Glutamatergic neuron (in vitro differentiated cells): ENCODE data around the gene ESYT3. TPM values are rescaled to one million over a fixed set of nuclear protein-coding genes. Genes with fewer than 3 reads are reported as not detected.
A peak's percentile ranks its signal among the peaks of the same experiment; 100 is the strongest.

Source experiments
- DNase-seq: peaks from one replicate; pipeline ENCODE4 v3.0.0; 2022
- H3K27ac Mint-ChIP-seq: one replicate; pipeline ENCODE4 v1.8.0; 2020; ENCODE audit warnings: mild to moderate bottlenecking, mixed read lengths, inconsistent platforms; ENCODE audit not compliant: unreplicated experiment
- H3K27me3 Mint-ChIP-seq: one replicate; pipeline ENCODE4 v1.8.0; 2020; ENCODE audit warnings: mild to moderate bottlenecking, moderate library complexity, mixed read lengths, inconsistent platforms; ENCODE audit not compliant: unreplicated experiment
- H3K36me3 Mint-ChIP-seq: one replicate; pipeline ENCODE4 v1.8.0; 2020; ENCODE audit warnings: mild to moderate bottlenecking, mixed read lengths, inconsistent platforms; ENCODE audit not compliant: unreplicated experiment
- H3K4me1 Mint-ChIP-seq: one replicate; pipeline ENCODE4 v1.8.0; 2020; ENCODE audit warnings: mild to moderate bottlenecking, low read depth, mixed read lengths, inconsistent platforms; ENCODE audit not compliant: unreplicated experiment
- H3K4me3 Mint-ChIP-seq: one replicate; pipeline ENCODE4 v1.8.0; 2020; ENCODE audit warnings: mild to moderate bottlenecking, mixed read lengths, inconsistent platforms; ENCODE audit not compliant: unreplicated experiment
- H3K9me3 Mint-ChIP-seq: one replicate; pipeline ENCODE4 v1.8.0; 2020; ENCODE audit warnings: mild to moderate bottlenecking, moderate library complexity, mixed read lengths, inconsistent platforms; ENCODE audit not compliant: unreplicated experiment
- CTCF ChIP-seq: fragments of 200-600 bp; sonication (generic); IDR thresholded peaks from one replicate; pipeline ENCODE4 v1.5.0; 2021; ENCODE audit not compliant: partially characterized antibody, unreplicated experiment
- total RNA-seq: library from RNA; stranded (reverse); fragmentation: NEBNext Ultra II Directional; extraction: Animal tissue kit (Norgen Biotek cat#: 25700); gene quantifications from one replicate; pipeline ENCODE4 v1.2.1, GENCODE V29; 2021; ENCODE audit not compliant: unreplicated experiment

ESYT3 gene
- total RNA-seq, 1 donor from 2014 or later, result not detected

GRCh38 chr3:138394156-138394555, 40.3 kb upstream of the ESYT3 start:
- DNase-seq, result no peak
- TF ChIP-seq CTCF, result no peak
- H3K4me1 Mint-ChIP-seq, result peaks cover 9% of the 10 kb centered on the region
- H3K27me3 Mint-ChIP-seq, result peaks cover 3% of the 10 kb centered on the region
- H3K36me3 Mint-ChIP-seq, result no peaks in the 10 kb centered on the region
- H3K4me3 Mint-ChIP-seq, result no peak overlapping the region
- H3K27ac Mint-ChIP-seq, result no peak overlapping the region
- no peaks in the 10 kb centered on the region for H3K9me3 Mint-ChIP-seq

GRCh38 chr3:138394686-138395085, 39.7 kb upstream of the ESYT3 start:
- Mint-ChIP-seq H3K4me1 (peaks cover 9% of the 10 kb centered on the region), H3K27me3 (peaks cover 1% of the 10 kb centered on the region), H3K36me3 (no peaks in the 10 kb centered on the region), H3K9me3 (no peaks in the 10 kb centered on the region), H3K4me3 (no peak overlapping the region), H3K27ac (no peak overlapping the region)
- no peak for TF ChIP-seq CTCF
- DNase-seq, result no peak

- peaks cover 6% of the 10 kb centered on the region for H3K36me3 Mint-ChIP-seq
- no peak overlapping the region for H3K4me3 Mint-ChIP-seq
- no peak for TF ChIP-seq CTCF
- no peak overlapping the region for H3K27ac Mint-ChIP-seq
- peaks cover 7% of the 10 kb centered on the region for H3K4me1 Mint-ChIP-seq
- DNase-seq, result no peak
- H3K9me3 Mint-ChIP-seq, result peaks cover 2% of the 10 kb centered on the region
- H3K27me3 Mint-ChIP-seq, result peaks cover 3% of the 10 kb centered on the region
Observed at GRCh38 chr3:138395865-138396751, 38.3 kb upstream of the ESYT3 start.

GRCh38 chr3:138396752-138397410, 37.5 kb upstream of the ESYT3 start:
- Mint-ChIP-seq H3K27ac (no peak overlapping the region), H3K36me3 (peaks cover 8% of the 10 kb centered on the region), H3K4me1 (peaks cover 7% of the 10 kb centered on the region), H3K9me3 (peaks cover 2% of the 10 kb centered on the region), H3K27me3 (peaks cover 3% of the 10 kb centered on the region), H3K4me3 (peak overlapping the region; percentile 10)
- no peak for DNase-seq
- no peak for TF ChIP-seq CTCF

- Mint-ChIP-seq H3K27me3 (peaks cover 3% of the 10 kb centered on the region), H3K9me3 (peaks cover 2% of the 10 kb centered on the region)
Observed at GRCh38 chr3:138397983-138398382, 36.4 kb upstream of the ESYT3 start.

More at GRCh38 chr3:138397983-138398382, 36.4 kb upstream of the ESYT3 start:
- peaks cover 7% of the 10 kb centered on the region for H3K4me1 Mint-ChIP-seq
- H3K27ac Mint-ChIP-seq, result no peak overlapping the region
- no peak for TF ChIP-seq CTCF
- H3K4me3 Mint-ChIP-seq, result no peak overlapping the region
- DNase-seq, result no peak
- peaks cover 8% of the 10 kb centered on the region for H3K36me3 Mint-ChIP-seq
